Thyroid gland (tissue), 4 donors: ENCODE data around the gene LRRFIP1.

Source experiments
- CTCF ChIP-seq, 6 experiments: fragments of 200-600 bp in 3 of 6; fragments of 450-650 bp in 3 of 6; sonication (generic) in 3 of 6; IDR thresholded peaks; one replicate each; pipeline ENCODE4 v1.5.1; 2016 to 2019; ENCODE audit warnings: antibody characterized with exemption in 6 of 6, mild to moderate bottlenecking in 2 of 6, inconsistent platforms in 1 of 6, moderate library complexity in 1 of 6
- POLR2A ChIP-seq, 2 donors: fragments of 450-650 bp; IDR thresholded peaks; one replicate each; pipeline ENCODE4 v1.6.1; 2017; ENCODE audit warnings: antibody characterized with exemption in 2 of 2, mild to moderate bottlenecking in 2 of 2, moderate library complexity in 1 of 2

- TF ChIP-seq CTCF (IDR thresholded peaks at IDR 0.05), result no peak
- no peak for TF ChIP-seq POLR2A (IDR thresholded peaks at IDR 0.05)
Measured at GRCh38 chr2:237715459-237715947, 88.1 kb downstream of the LRRFIP1 start.
